WTC11 (cell line): ENCODE measurements around the gene BMP8B.

Source experiments
- ATF2 ChIP-seq: sonication (generic); formaldehyde crosslinking; IDR thresholded peaks from 2 replicates; pipeline ENCODE4 v1.8.1; 2022; ENCODE audit warnings: low read depth, missing genetic modification reagents, borderline replicate concordance
- CBFB ChIP-seq: sonication (generic); formaldehyde crosslinking; IDR thresholded peaks from 2 replicates; pipeline ENCODE4 v1.8.1; 2022; ENCODE audit warnings: mild to moderate bottlenecking, low read depth, missing genetic modification reagents
- CREB1 ChIP-seq: sonication (generic); formaldehyde crosslinking; IDR thresholded peaks from 2 replicates; pipeline ENCODE4 v1.8.0; 2023; ENCODE audit warnings: mild to moderate bottlenecking, missing genetic modification reagents
- CTCF ChIP-seq: fragments of 200-600 bp; IDR thresholded peaks from 2 replicates; pipeline ENCODE4 v1.8.0; 2022; ENCODE audit warnings: antibody characterized with exemption
- E2F1 ChIP-seq: sonication (generic); formaldehyde crosslinking; IDR thresholded peaks from 2 replicates; pipeline ENCODE4 v1.8.0; 2022; ENCODE audit warnings: mild to moderate bottlenecking, missing genetic modification reagents
- FOXK1 ChIP-seq: sonication (generic); formaldehyde crosslinking; IDR thresholded peaks from 2 replicates; pipeline ENCODE4 v1.8.0; 2022; ENCODE audit warnings: mild to moderate bottlenecking, moderate library complexity, missing genetic modification reagents
- FOXP4 ChIP-seq: sonication (generic); formaldehyde crosslinking; IDR thresholded peaks from 2 replicates; pipeline ENCODE4 v1.8.0; 2022; ENCODE audit warnings: mild to moderate bottlenecking, missing genetic modification reagents
- IRF2 ChIP-seq: sonication (generic); formaldehyde crosslinking; IDR thresholded peaks from 2 replicates; pipeline ENCODE4 v1.8.0; 2022; ENCODE audit warnings: low read depth, missing genetic modification reagents, borderline replicate concordance
- KAT7 ChIP-seq: sonication (generic); formaldehyde crosslinking; IDR thresholded peaks from 2 replicates; pipeline ENCODE4 v1.8.1; 2023; ENCODE audit warnings: missing genetic modification reagents, mild to moderate bottlenecking, borderline replicate concordance
- MAX ChIP-seq: sonication (generic); formaldehyde crosslinking; IDR thresholded peaks from 2 replicates; pipeline ENCODE4 v1.8.0; 2022; ENCODE audit warnings: mild to moderate bottlenecking, missing genetic modification reagents
- NFYB ChIP-seq: sonication (generic); formaldehyde crosslinking; conservative IDR thresholded peaks from 2 replicates; pipeline ENCODE4 v1.8.0; 2022; ENCODE audit warnings: low read depth, missing genetic modification reagents
- NR2C2 ChIP-seq: sonication (generic); formaldehyde crosslinking; IDR thresholded peaks from 2 replicates; pipeline ENCODE4 v1.8.0; 2022; ENCODE audit warnings: mild to moderate bottlenecking, missing genetic modification reagents
- STAT6 ChIP-seq: sonication (generic); formaldehyde crosslinking; conservative IDR thresholded peaks from 2 replicates; pipeline ENCODE4 v1.8.1; 2023; ENCODE audit warnings: mild to moderate bottlenecking, low read depth, missing genetic modification reagents, moderate library complexity

- TF ChIP-seq CTCF, result peak; percentile 79
- TF ChIP-seq STAT6 (CRISPR knock-in tag), result no peak
- TF ChIP-seq NR2C2 (CRISPR knock-in tag), result no peak
- TF ChIP-seq FOXP4, result no peak
- no peak for TF ChIP-seq IRF2 (CRISPR knock-in tag)
- TF ChIP-seq CBFB (CRISPR knock-in tag), result no peak
- TF ChIP-seq MAX (CRISPR knock-in tag), result no peak
- TF ChIP-seq CREB1 (CRISPR knock-in tag), result no peak
- no peak for TF ChIP-seq FOXK1 (CRISPR knock-in tag)
- TF ChIP-seq NFYB (CRISPR knock-in tag), result no peak
- no peak for TF ChIP-seq ATF2 (CRISPR knock-in tag)
- TF ChIP-seq E2F1 (CRISPR knock-in tag), result no peak
- TF ChIP-seq KAT7 (CRISPR knock-in tag), result no peak
Observed at GRCh38 chr1:39816415-39817090, 27.9 kb upstream of the BMP8B start.
